Activated T-cell treated with anti-CD3 and anti-CD28 coated beads for 24 hours (primary cell): ENCODE results near the gene CELF4.

Experiments used
- DNase-seq: peaks from one replicate; pipeline ENCODE4 v3.0.0-alpha.2; 2020; ENCODE audit warnings: low read depth

CELF4 gene

GRCh38 chr18:37254973-37255372 lies 310.6 kb downstream of the CELF4 start:
- DNase-seq, result no peak

GRCh38 chr18:37254236-37254754 lies 311.3 kb downstream of the CELF4 start:
- no peak for DNase-seq

GRCh38 chr18:37253394-37254235 lies 312.0 kb downstream of the CELF4 start:
- no peak for DNase-seq

- no peak for DNase-seq
These were observed 312.7 kb downstream of the CELF4 start for GRCh38 chr18:37252854-37253393.

- DNase-seq, result no peak
These were observed 313.3 kb downstream of the CELF4 start for GRCh38 chr18:37252342-37252741.

- DNase-seq, result no peak
These were observed 313.9 kb downstream of the CELF4 start for GRCh38 chr18:37251679-37252078.

GRCh38 chr18:37249895-37250618 lies 315.5 kb downstream of the CELF4 start:
- no peak for DNase-seq

- DNase-seq, result no peak
These were observed 316.3 kb downstream of the CELF4 start for GRCh38 chr18:37249171-37249886.

GRCh38 chr18:37248281-37248680 lies 317.3 kb downstream of the CELF4 start:
- DNase-seq, result no peak

GRCh38 chr18:37247497-37248161 lies 318.0 kb downstream of the CELF4 start:
- DNase-seq, result no peak

GRCh38 chr18:37246779-37247340 lies 318.7 kb downstream of the CELF4 start:
- no peak for DNase-seq

GRCh38 chr18:37244618-37245017 lies 321.0 kb downstream of the CELF4 start:
- DNase-seq, result no peak

GRCh38 chr18:37243741-37244140 lies 321.9 kb downstream of the CELF4 start:
- DNase-seq, result no peak

GRCh38 chr18:37242826-37243560 lies 322.6 kb downstream of the CELF4 start:
- no peak for DNase-seq

- no peak for DNase-seq
These were observed 323.5 kb downstream of the CELF4 start for GRCh38 chr18:37242091-37242490.

- no peak for DNase-seq
These were observed 327.1 kb downstream of the CELF4 start for GRCh38 chr18:37238282-37239108.

- DNase-seq, result no peak
These were observed 330.0 kb downstream of the CELF4 start for GRCh38 chr18:37235583-37235982.

GRCh38 chr18:37231251-37231650 lies 334.3 kb downstream of the CELF4 start:
- DNase-seq, result no peak

- no peak for DNase-seq
These were observed 334.8 kb downstream of the CELF4 start for GRCh38 chr18:37230768-37231167.

- DNase-seq, result no peak
These were observed 340.3 kb downstream of the CELF4 start for GRCh38 chr18:37225279-37225678.
